GM12878 (cell line): Measurements from ENCODE around the gene CTPS1. TPM values are rescaled to one million over a fixed set of nuclear protein-coding genes. Genes with fewer than 3 reads are reported as not detected.
A peak's percentile ranks its signal among the peaks of the same experiment; 100 is the strongest.

ENCODE experiments used
- ATAC-seq: fragments of 200-7000 bp; cut with Tn5 transposase; 3 replicates; pipeline ENCODE4 v1.9.1; 2020; ENCODE audit warnings: mild to moderate bottlenecking, moderate library complexity
- BruUV-seq: library from RNA; stranded (reverse); fragments of 400-500 nt; replicated peaks from 2 replicates; lab custom pipeline; 2021; lab: Mats Ljungman, UMichigan
- CTCF ChIA-PET: fragments of 300-600 bp; sonication (Branson Sonifier 250); formaldehyde crosslinking; extraction: SDS; loops from one replicate; lab custom pipeline; 2021; ENCODE audit warnings: inconsistent platforms; lab: Yijun Ruan, JAX
- POLR2A ChIA-PET: fragments of 350-600 bp; formaldehyde crosslinking; extraction: SDS; loops from one replicate; lab custom pipeline; 2021; ENCODE audit warnings: inconsistent platforms; lab: Charles Lee
- RAD21 ChIA-PET: fragments of 300-600 bp; sonication (Branson Sonifier 250); formaldehyde crosslinking; loops from one replicate; lab custom pipeline; 2023; ENCODE audit warnings: antibody characterized with exemption; ENCODE audit not compliant: unreplicated experiment; lab: Charles Lee
- SMC1A ChIA-PET: fragments of 300-600 bp; sonication (Branson Sonifier 250); formaldehyde crosslinking; loops from one replicate; lab custom pipeline; 2023; ENCODE audit not compliant: unreplicated experiment, uncharacterized antibody; lab: Charles Lee
- DNase-seq: peaks from one replicate; pipeline ENCODE4 v3.0.0-alpha.2; 2011; ENCODE audit warnings: low read depth, low spot score
- FAIRE-seq: peaks from 3 replicates; lab custom pipeline; 2011; peaks lifted over from hg19 to GRCh38; lab: Jason Lieb, UNC
- H2AFZ ChIP-seq: 2 replicates; pipeline ENCODE4 v1.6.0; 2011; ENCODE audit warnings: low read depth, low read length, control low read depth; ENCODE audit not compliant: control insufficient read depth
- H3K27ac ChIP-seq: 2 replicates; pipeline ENCODE4 v1.5.1; 2011; ENCODE audit warnings: control low read depth; ENCODE audit not compliant: control insufficient read depth, insufficient read depth
- H3K27me3 ChIP-seq, 2 experiments: replicated peaks in 1 of 2; 2 replicates each; pipeline versions ENCODE4 v1.6.0 to v1.6.1; 2011; ENCODE audit warnings: low read length in 1 of 2; ENCODE audit not compliant: control insufficient read depth in 2 of 2, insufficient read depth in 2 of 2
- H3K36me3 ChIP-seq, 2 experiments: 2 replicates each; pipeline ENCODE4 v1.5.1; 2011; ENCODE audit warnings: low read length in 1 of 2; ENCODE audit not compliant: control insufficient read depth in 2 of 2, insufficient read depth in 2 of 2
- H3K4me1 ChIP-seq: 2 replicates; pipeline ENCODE4 v1.6.1; 2011; ENCODE audit warnings: mild to moderate bottlenecking, low read length, moderate library complexity, mixed read lengths; ENCODE audit not compliant: control insufficient read depth, insufficient read depth
- H3K4me2 ChIP-seq: 2 replicates; pipeline ENCODE4 v1.6.0; 2011; ENCODE audit warnings: control low read depth; ENCODE audit not compliant: control insufficient read depth, insufficient read depth
- H3K4me3 ChIP-seq: fragments of 200-600 bp; sonication (generic); 2 replicates; pipeline ENCODE4 v1.5.1; 2016
- H3K79me2 ChIP-seq: 2 replicates; pipeline ENCODE4 v1.6.0; 2011; ENCODE audit warnings: low read length; ENCODE audit not compliant: control insufficient read depth, insufficient read depth
- H3K9ac ChIP-seq: 2 replicates; pipeline ENCODE4 v1.8.0; 2011; ENCODE audit warnings: low read length, control low read depth, mixed read lengths; ENCODE audit not compliant: control insufficient read depth, insufficient read depth
- H3K9me3 ChIP-seq: replicated peaks from 3 replicates; pipeline ENCODE4 v1.5.1; 2011; ENCODE audit warnings: mild to moderate bottlenecking, low read length; ENCODE audit not compliant: control insufficient read depth, insufficient read depth
- H4K20me1 ChIP-seq: 2 replicates; pipeline ENCODE4 v1.6.0; 2011; ENCODE audit not compliant: control insufficient read depth, insufficient read depth
- ATF2 ChIP-seq: IDR thresholded peaks from 2 replicates; pipeline ENCODE4 v1.6.1; 2012; ENCODE audit warnings: low read length, inconsistent platforms
- ATF7 ChIP-seq: fragments of 450-650 bp; IDR thresholded peaks from 2 replicates; pipeline ENCODE4 v1.6.1; 2016; ENCODE audit warnings: low read depth, mild to moderate bottlenecking
- DPF2 ChIP-seq: fragments of 450-650 bp; IDR thresholded peaks from 2 replicates; pipeline ENCODE4 v1.6.1; 2017; ENCODE audit warnings: mild to moderate bottlenecking
- EED ChIP-seq: sonication (generic); IDR thresholded peaks from 2 replicates; pipeline ENCODE4 v1.6.1; 2016; ENCODE audit warnings: antibody characterized with exemption, low read depth
- IRF5 ChIP-seq: fragments of 450-650 bp; IDR thresholded peaks from 2 replicates; pipeline ENCODE4 v1.6.1; 2017; ENCODE audit warnings: borderline replicate concordance
- NR2C1 ChIP-seq: fragments of 450-650 bp; IDR thresholded peaks from 2 replicates; pipeline ENCODE4 v1.6.1; 2017; ENCODE audit warnings: antibody characterized with exemption, mild to moderate bottlenecking, moderate library complexity
- PAX8 ChIP-seq: fragments of 450-650 bp; IDR thresholded peaks from 2 replicates; pipeline ENCODE4 v1.6.1; 2017; ENCODE audit warnings: mild to moderate bottlenecking, moderate library complexity
- POLR2AphosphoS5 ChIP-seq: IDR thresholded peaks from 2 replicates; pipeline ENCODE4 v1.6.1; 2011; ENCODE audit warnings: mild to moderate bottlenecking, low read length, inconsistent platforms
- SRF ChIP-seq, 2 experiments: IDR thresholded peaks; 2 replicates each; pipeline ENCODE4 v1.6.1; 2011; ENCODE audit warnings: low read depth in 2 of 2, low read length in 2 of 2, mild to moderate bottlenecking in 1 of 2, moderate library complexity in 1 of 2
- TARDBP ChIP-seq: IDR thresholded peaks from 2 replicates; pipeline ENCODE4 v1.6.1; 2016; ENCODE audit warnings: borderline replicate concordance
- YBX1 ChIP-seq: fragments of 450-650 bp; IDR thresholded peaks from 2 replicates; pipeline ENCODE4 v1.6.1; 2016; ENCODE audit warnings: antibody characterized with exemption
- WGBS: methylation state at CpG from one replicate; pipeline ENCODE4 v1.1.6; 2016; ENCODE audit warnings: low lambda C conversion rate; ENCODE audit not compliant: insufficient replicate concordance, insufficient coverage; ENCODE audit errors: missing lambda C conversion rate; 5-methylcytosine and 5-hydroxymethylcytosine counted together
- in situ Hi-C: fragments of 300-500 bp; cut with MboI; formaldehyde crosslinking; loops from 9 replicates; pipeline ENCODE4 v1.14.3; 2018; ENCODE audit warnings: mixed read lengths
- intact Hi-C: fragments of 100-400 bp; cut with micrococcal nuclease; formaldehyde crosslinking; loops from one replicate; pipeline ENCODE4 v1.14.2; 2022; ENCODE audit not compliant: unreplicated experiment
- polyA plus RNA-seq, 11 experiments: library from polyadenylated mRNA; depleted of rRNA in 4 of 11; unstranded in 6 of 11; stranded (reverse) in 5 of 11; fragments of >200 nt; fragmentation: Nextera tagmentation in 4 of 11; fragmentation: Illumina TruSeq in 1 of 11; extraction: Ambion mirVana in 4 of 11; extraction: Trizol in 1 of 11; gene quantifications; 1 replicate in 1 of 11; 2 replicates in 10 of 11; pipeline versions ENCODE4 v1.2.1 to v1.2.3, GENCODE V29; 2011 to 2016; ENCODE audit warnings: inconsistent platforms in 2 of 11, missing spikeins in 2 of 11, low read depth in 1 of 11
- total RNA-seq, 4 experiments: library from RNA; depleted of rRNA in 3 of 4; stranded (reverse); fragments of >200 nt in 3 of 4; fragmentation: Illumina TruSeq in 1 of 4; extraction: Trizol in 1 of 4; gene quantifications; 2 replicates each; pipeline versions ENCODE4 v1.2.1 to v1.2.3, GENCODE V29; 2013 to 2021

The CTPS1 gene
- total and polyA plus RNA-seq, 10 of the 15 experiments (the other 5 are each of a cell fraction or from before 2014, with no cell fraction given), result 27.5 to 106 (median 62.8) TPM

GRCh38 chr1:40998668-40999067 is 19.2 kb downstream of the CTPS1 start (continued):
- TF ChIP-seq ATF2, result no peak
- TF ChIP-seq YBX1, result no peak

GRCh38 chr1:41003127-41003639 is 23.7 kb downstream of the CTPS1 start:
- in situ Hi-C loops, result no loop called here
- no peak overlapping the region for H3K9ac ChIP-seq

More at GRCh38 chr1:41003127-41003639, 23.7 kb downstream of the CTPS1 start:
- H3K4me3 ChIP-seq, result no peak overlapping the region
- no peaks in the 10 kb centered on the region for H3K9me3 ChIP-seq
- H3K36me3 ChIP-seq, result peaks cover 19 to 37% of the 10 kb centered on the region in 2 experiments
- TF ChIP-seq EED (no peak), SRF (IDR thresholded peaks at IDR 0.05; ENCODE audit: low read depth in 2 of 2, low read length in 2 of 2) (no peak), IRF5 (no peak), TARDBP (no peak), NR2C1 (no peak), POLR2AphosphoS5 (no peak), ATF7 (no peak), PAX8 (no peak), DPF2 (no peak)
- H2AFZ ChIP-seq, result no peak overlapping the region
- intact Hi-C loops, result no loop called here
- RAD21 ChIA-PET, result interaction anchor here (0.9 to 2.0 kb wide), 11 partner anchors 19 to 471 kb away, joined by 3 to 19 read pairs (median 4); partner anchors contain the start of genes CTPS1 and SCMH1
- SMC1A ChIA-PET, result interaction anchor here (0.6 to 1.5 kb wide), 13 partner anchors 8 to 471 kb away, joined by 3 to 9 read pairs (median 4); no protein-coding TSS in a partner anchor
- CTCF ChIA-PET, result interaction anchor here (0.7 to 2.8 kb wide), 19 partner anchors 8 to 236 kb away, joined by 3 to 21 read pairs (median 4); no protein-coding TSS in a partner anchor
- peak; percentile 3; the same call in 1 of the 3 replicates for ATAC-seq
- no peaks in the 10 kb centered on the region for H4K20me1 ChIP-seq
- DNase-seq, result no peak
- H3K4me1 ChIP-seq, result peaks cover 9% of the 10 kb centered on the region
- 80% methylated on average over 9 of the region's 9 CpGs for WGBS
- FAIRE-seq, result no peak
- H3K27ac ChIP-seq, result 0 out of 2 replicates have a peak overlapping the region, but pooled peaks have one; percentile 26
- no peak overlapping the region; the same call in 1 of the 2 replicates for H3K4me2 ChIP-seq
- POLR2A ChIA-PET, result interaction anchor here (0.7 to 1.6 kb wide), 3 partner anchors 21 to 25 kb away, joined by 5 to 6 read pairs (median 6); partner anchors contain the start of gene CTPS1
- no peaks in the 10 kb centered on the region for H3K27me3 ChIP-seq
- H3K79me2 ChIP-seq, result no peaks in the 10 kb centered on the region
- BruUV-seq, result no TSS peak
